Uterus (tissue), 4 donors: ENCODE data around the gene SCFD2. TPM values are rescaled to one million over a fixed set of nuclear protein-coding genes. Genes with fewer than 3 reads are reported as not detected.

ENCODE experiments used
- DNase-seq, 2 donors: peaks; one replicate each; pipeline ENCODE4 v3.0.0-alpha.2; 2019 to 2020
- H3K27ac ChIP-seq, 2 donors: fragments of 200-600 bp; sonication (generic); 1 replicate in 1 of 2; 2 replicates in 1 of 2; pipeline ENCODE4 v1.5.1; 2016 to 2018
- H3K27me3 ChIP-seq, 2 donors: fragments of 200-600 bp; sonication (generic); one replicate each; pipeline ENCODE4 v1.5.1; 2018 to 2019; ENCODE audit warnings: control low read depth in 1 of 2
- H3K36me3 ChIP-seq, 2 donors: fragments of 200-600 bp; sonication (generic); one replicate each; pipeline ENCODE4 v1.5.1; 2019; ENCODE audit warnings: control low read depth in 1 of 2
- H3K4me1 ChIP-seq, 2 donors: fragments of 200-600 bp; sonication (generic); one replicate each; pipeline ENCODE4 v1.5.1; 2018 to 2019; ENCODE audit warnings: control low read depth in 1 of 2
- H3K4me3 ChIP-seq, 2 donors: fragments of 200-600 bp; sonication (generic); 1 replicate in 1 of 2; 2 replicates in 1 of 2; pipeline ENCODE4 v1.5.1; 2018 to 2019; ENCODE audit warnings: mild to moderate bottlenecking in 1 of 2
- H3K9me3 ChIP-seq, 2 donors: fragments of 200-600 bp; sonication (generic); one replicate each; pipeline ENCODE4 v1.5.1; 2019; ENCODE audit warnings: control low read depth in 1 of 2
- CTCF ChIP-seq, 4 experiments: fragments of 200-600 bp in 2 of 4; fragments of 450-650 bp in 2 of 4; sonication (generic) in 2 of 4; IDR thresholded peaks; one replicate each; pipeline ENCODE4 v1.5.1; 2016 to 2019; ENCODE audit warnings: antibody characterized with exemption in 4 of 4, mild to moderate bottlenecking in 2 of 4, moderate library complexity in 1 of 4
- POLR2A ChIP-seq, 2 donors: fragments of 450-650 bp; IDR thresholded peaks; one replicate each; pipeline ENCODE4 v1.6.1; 2016; ENCODE audit warnings: antibody characterized with exemption in 2 of 2, mild to moderate bottlenecking in 1 of 2, moderate library complexity in 1 of 2
- intact Hi-C: fragments of 100-400 bp; cut with DNase I; formaldehyde crosslinking; loops from one replicate; pipeline ENCODE4 v1.15.1; 2023; ENCODE audit warnings: low total_unique reads
- total RNA-seq, 4 donors: library from RNA; depleted of rRNA in 3 of 4; stranded (reverse); fragments of >200 nt in 3 of 4; gene quantifications; one replicate each; pipeline versions ENCODE4 v1.1.0 to v1.2.4, GENCODE V29; 2014 to 2023
- donor health status: DM: yes; HTN: yes; CAD: no.

SCFD2 gene
- total RNA-seq, 4 donors from 2014 or later, result 19.6 to 36.2 (median 24.5) TPM

GRCh38 chr4:53088152-53088551, 277.7 kb downstream of the SCFD2 start:
- DNase-seq, result no peak
- Histone ChIP-seq H3K36me3 (no peaks in the 10 kb centered on the region), H3K27me3 (no peaks in the 10 kb centered on the region), H3K27ac (no peak overlapping the region), H3K4me3 (no peak overlapping the region), H3K9me3 (no peaks in the 10 kb centered on the region), H3K4me1 (no peaks in the 10 kb centered on the region)
- intact Hi-C loops, result no loop called here
- no peak for TF ChIP-seq CTCF (IDR thresholded peaks at IDR 0.05)
- no peak for TF ChIP-seq POLR2A (IDR thresholded peaks at IDR 0.05)

- H3K27ac ChIP-seq, result no peak overlapping the region
- intact Hi-C loops, result no loop called here
These were observed 289.4 kb downstream of the SCFD2 start for GRCh38 chr4:53076374-53076958.

GRCh38 chr4:53075162-53075785, 290.6 kb downstream of the SCFD2 start:
- no peaks in the 10 kb centered on the region for H3K9me3 ChIP-seq
- no peak overlapping the region for H3K27ac ChIP-seq
- no peaks in the 10 kb centered on the region for H3K27me3 ChIP-seq
- no peak for DNase-seq
- H3K4me1 ChIP-seq, result no peaks in the 10 kb centered on the region
- H3K36me3 ChIP-seq, result no peaks in the 10 kb centered on the region
- TF ChIP-seq POLR2A (IDR thresholded peaks at IDR 0.05) (no peak), CTCF (IDR thresholded peaks at IDR 0.05) (no peak)
- H3K4me3 ChIP-seq, result no peak overlapping the region
- intact Hi-C loops, result no loop called here

More at GRCh38 chr4:53076374-53076958, 289.4 kb downstream of the SCFD2 start:
- no peaks in the 10 kb centered on the region for H3K9me3 ChIP-seq
- no peak overlapping the region for H3K4me3 ChIP-seq
- no peak for TF ChIP-seq CTCF (IDR thresholded peaks at IDR 0.05)
- no peaks in the 10 kb centered on the region for H3K4me1 ChIP-seq
- no peak for DNase-seq
- H3K27me3 ChIP-seq, result no peaks in the 10 kb centered on the region
- H3K36me3 ChIP-seq, result no peaks in the 10 kb centered on the region

GRCh38 chr4:53068755-53069330, 297.0 kb downstream of the SCFD2 start:
- intact Hi-C loops, result no loop called here
- no peak overlapping the region for H3K4me3 ChIP-seq
- TF ChIP-seq POLR2A (IDR thresholded peaks at IDR 0.05) (no peak), CTCF (IDR thresholded peaks at IDR 0.05) (no peak)
- H3K9me3 ChIP-seq, result no peaks in the 10 kb centered on the region
- no peak overlapping the region for H3K27ac ChIP-seq
- no peaks in the 10 kb centered on the region for H3K27me3 ChIP-seq
- H3K4me1 ChIP-seq, result no peaks in the 10 kb centered on the region
- no peaks in the 10 kb centered on the region for H3K36me3 ChIP-seq
- no peak for DNase-seq

GRCh38 chr4:53067125-53067802, 298.6 kb downstream of the SCFD2 start:
- Histone ChIP-seq H3K4me3 (no peak overlapping the region), H3K27ac (no peak overlapping the region), H3K36me3 (no peaks in the 10 kb centered on the region), H3K9me3 (no peaks in the 10 kb centered on the region), H3K27me3 (no peaks in the 10 kb centered on the region), H3K4me1 (no peaks in the 10 kb centered on the region)
- no peak for TF ChIP-seq POLR2A (IDR thresholded peaks at IDR 0.05)
- TF ChIP-seq CTCF (IDR thresholded peaks at IDR 0.05), result no peak
- DNase-seq, result no peak
- intact Hi-C loops, result no loop called here
